GM19099 (cell line): ENCODE results near the gene NUDT22.
A peak's percentile ranks its signal among the peaks of the same experiment; 100 is the strongest.

Source experiments
- POLR2A ChIP-seq: IDR thresholded peaks from 3 replicates; pipeline ENCODE4 v1.6.1; 2011; ENCODE audit warnings: low read depth; ENCODE audit not compliant: insufficient read length; ENCODE audit errors: extremely low read depth

NUDT22 gene

DNA sequence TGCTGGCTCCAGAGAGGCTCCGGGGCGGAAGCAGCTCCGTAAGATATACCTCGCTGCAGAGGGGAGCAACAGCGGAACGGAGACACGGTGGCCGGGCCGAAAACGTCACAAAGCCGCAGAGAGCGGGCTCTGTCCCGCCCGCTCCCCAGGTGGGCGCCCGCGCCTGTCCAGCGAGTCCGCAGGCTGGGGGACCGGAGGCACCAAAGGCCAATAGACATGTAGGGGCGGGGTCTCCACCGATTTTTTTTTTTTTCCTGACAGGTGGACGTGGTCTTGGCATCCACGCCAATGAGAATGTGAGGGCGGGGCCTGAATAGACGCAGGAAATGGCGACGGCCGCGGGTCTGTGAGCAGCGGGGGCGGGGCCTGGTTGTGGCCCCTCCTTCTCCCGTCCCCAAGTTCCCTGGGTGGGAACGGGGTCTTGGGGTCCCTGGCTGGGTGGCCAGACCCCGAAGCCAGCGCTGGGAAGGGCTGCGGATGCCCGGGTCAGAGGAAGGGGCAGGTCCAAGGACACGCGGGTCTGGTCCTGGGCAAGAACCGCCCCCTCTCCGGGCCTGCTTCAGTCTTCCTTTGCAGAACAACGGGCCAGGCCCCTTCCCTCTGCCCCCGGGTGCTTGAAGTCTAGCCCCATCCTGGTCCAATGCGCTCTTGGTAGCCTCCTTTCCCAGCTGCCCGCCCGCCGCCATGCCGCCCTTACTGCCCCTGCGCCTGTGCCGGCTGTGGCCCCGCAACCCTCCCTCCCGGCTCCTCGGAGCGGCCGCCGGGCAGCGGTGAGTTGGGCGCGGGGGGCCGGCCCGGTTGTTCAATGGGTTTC is 4.3 kb downstream of the NUDT22 start, which contains the start of gene DNAJC4:
DNAJC4 (plus strand) TSS at position 378 of the 814 bp plus-strand sequence; CDS start at position 685, 307 bp downstream.
- TF ChIP-seq POLR2A, result peak; percentile 67

DNA sequence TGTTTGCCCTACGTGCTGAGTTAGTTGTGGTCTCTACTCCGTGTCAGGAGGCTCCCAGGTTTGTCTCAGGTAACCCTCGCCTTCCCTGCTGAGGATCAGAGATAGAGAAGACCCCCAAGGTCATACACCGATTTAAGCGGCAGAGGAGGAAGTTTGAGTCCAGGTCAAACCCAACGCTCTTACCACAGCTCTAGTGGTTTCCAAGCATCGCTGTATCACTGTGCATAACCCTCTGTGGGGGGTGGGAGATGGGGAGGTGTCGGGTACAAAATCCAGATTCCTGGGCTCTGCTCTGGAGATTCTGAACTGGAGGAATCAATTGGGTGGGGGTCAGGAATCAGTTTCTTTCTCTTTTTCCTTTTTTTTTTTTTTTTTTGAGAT is 4.9 kb downstream of the NUDT22 start:
- no peak for TF ChIP-seq POLR2A

DNA sequence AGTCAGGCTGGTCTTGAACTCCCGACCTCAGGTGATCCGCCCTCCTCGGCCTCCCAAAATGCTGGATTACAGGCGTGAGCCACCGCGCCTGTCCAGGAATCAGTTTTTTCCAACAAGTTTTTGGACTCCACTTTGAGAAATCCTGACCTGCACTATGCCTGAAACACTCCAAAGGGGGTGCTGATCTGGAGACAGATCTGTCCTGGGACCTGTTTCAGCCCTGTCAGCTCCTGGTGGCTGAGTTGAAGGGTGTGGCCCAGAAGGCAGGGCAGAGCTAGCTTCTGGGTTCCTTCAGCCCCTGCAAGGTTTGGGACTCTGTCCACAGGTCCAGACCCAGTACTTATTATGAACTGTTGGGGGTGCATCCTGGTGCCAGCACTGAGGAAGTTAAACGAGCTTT is 5.5 kb downstream of the NUDT22 start:
- no peak for TF ChIP-seq POLR2A

DNA sequence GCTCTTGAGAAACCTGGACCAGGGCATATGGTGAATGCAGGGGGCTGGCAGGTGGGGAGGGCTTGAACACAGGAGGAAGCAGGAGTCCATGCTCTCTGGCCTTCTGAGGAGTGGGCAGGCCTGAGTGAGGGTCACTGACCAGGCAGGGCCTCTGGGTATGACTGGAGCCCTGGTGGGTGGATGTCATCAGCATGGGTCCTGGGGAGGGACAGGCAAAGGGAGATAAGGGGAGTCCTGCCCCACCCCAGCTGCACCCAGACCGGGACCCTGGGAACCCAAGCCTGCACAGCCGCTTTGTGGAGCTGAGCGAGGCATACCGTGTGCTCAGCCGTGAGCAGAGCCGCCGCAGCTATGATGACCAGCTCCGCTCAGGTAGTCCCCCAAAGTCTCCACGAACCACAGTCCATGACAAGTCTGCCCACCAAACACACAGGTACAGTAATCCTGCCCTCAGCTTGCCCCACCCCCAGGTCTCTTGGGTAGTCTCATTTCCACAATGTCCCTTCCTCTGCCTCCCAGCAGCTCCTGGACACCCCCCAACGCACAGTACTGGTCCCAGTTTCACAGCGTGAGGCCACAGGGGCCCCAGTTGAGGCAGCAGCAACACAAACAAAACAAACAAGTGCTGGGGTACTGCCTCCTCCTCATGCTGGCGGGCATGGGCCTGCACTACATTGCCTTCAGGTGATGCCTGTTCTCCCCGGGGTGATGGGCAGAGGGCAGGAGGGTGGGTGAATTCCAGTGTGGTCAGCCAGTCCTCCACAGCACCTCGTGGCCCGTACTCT is 6.3 kb downstream of the NUDT22 start:
- no peak for TF ChIP-seq POLR2A

DNA sequence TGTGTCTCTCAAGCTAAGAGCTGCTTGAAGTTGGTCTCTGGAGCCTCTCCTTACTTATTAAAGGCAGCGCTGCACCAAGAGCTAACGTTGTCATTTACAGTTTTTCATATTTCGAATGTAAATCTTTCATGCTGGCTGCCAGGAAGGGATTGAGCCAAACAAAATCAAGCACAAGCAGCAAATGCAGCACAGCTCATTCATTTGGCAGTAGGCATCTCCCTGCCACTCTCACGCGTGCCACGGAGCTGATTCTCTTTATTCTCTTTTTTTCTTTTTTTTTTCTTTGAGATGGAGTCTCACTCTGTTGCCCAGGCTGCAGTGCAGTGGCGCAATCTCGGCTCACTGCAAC is 6.9 kb downstream of the NUDT22 start:
- TF ChIP-seq POLR2A, result no peak

DNA sequence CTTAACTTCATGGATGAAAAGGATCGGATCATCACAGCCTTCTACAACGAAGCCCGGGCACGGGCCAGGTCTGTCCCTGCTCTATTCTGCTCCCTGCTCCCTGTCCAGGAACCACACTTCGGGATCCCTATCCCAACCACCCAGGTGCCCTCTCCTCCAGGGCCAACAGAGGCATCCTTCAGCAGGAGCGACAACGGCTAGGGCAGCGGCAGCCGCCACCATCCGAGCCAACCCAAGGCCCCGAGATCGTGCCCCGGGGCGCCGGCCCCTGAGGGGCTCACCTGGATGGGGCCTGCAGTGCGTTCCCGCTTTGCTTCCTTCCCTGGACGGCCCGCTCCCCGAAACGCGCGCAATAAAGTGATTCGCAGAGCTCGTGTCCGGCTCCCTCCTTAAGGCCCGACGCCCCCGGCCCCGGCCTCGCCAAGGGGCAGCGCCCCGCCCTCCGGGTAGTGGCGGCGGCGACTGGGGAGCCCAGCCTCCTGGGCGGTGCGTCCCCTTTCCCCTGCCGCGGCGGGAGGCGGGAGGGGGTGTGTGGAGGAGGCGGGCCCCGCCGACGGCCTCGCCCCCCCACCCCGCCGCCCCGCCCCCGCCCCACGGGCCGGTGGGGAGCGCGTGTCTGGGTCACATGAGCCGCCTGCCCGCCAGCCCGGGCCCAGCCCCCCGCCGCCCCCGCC is 8.0 kb downstream of the NUDT22 start, which contains the start of gene VEGFB:
VEGFB (plus strand) TSS at position 672 of the 674 bp plus-strand sequence. CDS start 250 bp downstream, outside the sequence.
- no peak for TF ChIP-seq POLR2A

DNA sequence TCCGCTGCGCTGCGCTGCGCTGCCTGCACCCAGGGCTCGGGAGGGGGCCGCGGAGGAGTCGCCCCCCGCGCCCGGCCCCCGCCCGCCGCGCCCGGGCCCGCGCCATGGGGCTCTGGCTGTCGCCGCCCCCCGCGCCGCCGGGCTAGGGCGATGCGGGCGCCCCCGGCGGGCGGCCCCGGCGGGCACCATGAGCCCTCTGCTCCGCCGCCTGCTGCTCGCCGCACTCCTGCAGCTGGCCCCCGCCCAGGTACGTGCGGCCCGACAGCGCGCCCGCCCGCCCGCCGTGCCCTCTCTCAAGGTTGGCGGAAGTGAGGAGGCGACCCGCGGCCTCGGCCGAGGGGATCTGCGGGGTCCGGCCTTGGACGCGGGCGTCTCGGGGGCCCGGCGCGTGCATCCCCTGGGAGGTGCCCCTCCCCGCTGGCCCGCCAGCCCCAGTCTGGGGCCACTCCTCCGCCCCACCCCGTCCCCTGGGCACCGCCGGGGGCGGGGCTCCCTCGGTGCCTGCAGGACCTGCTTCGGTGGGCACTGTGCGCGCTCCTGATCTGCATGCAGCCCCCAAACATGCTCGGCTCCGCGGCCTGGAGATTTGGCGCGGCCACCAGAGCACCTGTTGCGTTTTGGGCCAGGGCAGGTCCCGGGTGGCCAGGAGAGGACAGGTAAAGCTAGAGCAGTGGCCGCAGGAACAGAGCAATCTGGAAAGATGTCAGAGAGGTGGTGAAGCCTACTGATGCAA is 8.7 kb downstream of the NUDT22 start:
- TF ChIP-seq POLR2A, result peak; percentile 40

DNA sequence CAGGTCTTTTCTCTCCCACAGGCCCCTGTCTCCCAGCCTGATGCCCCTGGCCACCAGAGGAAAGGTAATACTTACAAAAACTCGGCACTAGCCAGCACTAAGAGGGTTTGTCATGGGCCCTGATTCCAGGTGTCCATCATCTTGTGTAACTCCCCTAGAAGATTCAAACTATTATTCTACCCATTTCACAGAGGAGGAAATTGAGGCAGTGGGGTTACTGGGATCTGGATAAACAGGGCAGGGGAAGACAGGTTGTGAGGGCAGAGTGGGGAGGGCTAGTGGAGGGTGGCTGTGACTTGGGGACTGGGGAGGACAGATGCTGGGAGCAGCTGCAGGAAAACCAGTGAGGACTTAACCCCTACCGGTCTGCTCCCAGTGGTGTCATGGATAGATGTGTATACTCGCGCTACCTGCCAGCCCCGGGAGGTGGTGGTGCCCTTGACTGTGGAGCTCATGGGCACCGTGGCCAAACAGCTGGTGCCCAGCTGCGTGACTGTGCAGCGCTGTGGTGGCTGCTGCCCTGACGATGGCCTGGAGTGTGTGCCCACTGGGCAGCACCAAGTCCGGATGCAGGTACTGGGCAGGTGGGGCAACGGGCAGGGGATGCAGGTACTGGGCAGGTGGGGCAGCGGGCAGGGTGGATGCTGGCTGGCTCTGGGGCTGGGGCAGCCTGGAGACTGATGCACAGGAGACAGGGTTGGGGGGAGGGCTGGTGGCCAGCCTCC is 9.5 kb downstream of the NUDT22 start:
- no peak for TF ChIP-seq POLR2A

DNA sequence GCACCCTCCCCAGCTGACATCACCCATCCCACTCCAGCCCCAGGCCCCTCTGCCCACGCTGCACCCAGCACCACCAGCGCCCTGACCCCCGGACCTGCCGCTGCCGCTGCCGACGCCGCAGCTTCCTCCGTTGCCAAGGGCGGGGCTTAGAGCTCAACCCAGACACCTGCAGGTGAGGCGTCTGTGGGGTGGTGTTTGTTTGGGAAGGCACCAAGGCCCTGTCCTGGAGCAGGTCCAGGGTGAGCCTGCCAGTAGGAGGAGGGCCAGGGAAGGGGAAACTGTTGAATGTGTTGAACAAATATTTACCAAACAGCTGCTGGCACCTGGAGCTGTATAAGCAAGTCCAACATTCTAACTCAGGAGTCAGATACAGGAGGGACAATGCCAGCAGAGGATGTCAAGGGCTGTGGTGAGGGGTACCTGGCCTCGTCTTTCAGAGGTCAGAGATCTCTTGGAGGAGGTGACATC is 11.4 kb downstream of the NUDT22 start:
- TF ChIP-seq POLR2A, result no peak

DNA sequence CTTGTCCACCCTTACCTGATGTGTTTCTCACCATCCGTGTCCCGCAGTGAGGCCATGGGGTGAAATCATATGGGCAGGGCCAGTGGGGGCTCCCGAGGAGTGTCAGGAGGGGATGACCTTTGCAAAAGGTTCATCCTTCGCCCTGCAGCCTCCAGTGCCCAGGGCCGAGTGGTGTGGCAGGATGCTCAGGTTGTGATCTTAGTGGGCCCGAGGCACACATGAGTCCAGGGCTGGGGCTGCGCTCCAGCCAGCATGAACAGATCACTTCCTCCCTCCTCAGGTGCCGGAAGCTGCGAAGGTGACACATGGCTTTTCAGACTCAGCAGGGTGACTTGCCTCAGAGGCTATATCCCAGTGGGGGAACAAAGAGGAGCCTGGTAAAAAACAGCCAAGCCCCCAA is 12.0 kb downstream of the NUDT22 start:
- TF ChIP-seq POLR2A, result no peak

DNA sequence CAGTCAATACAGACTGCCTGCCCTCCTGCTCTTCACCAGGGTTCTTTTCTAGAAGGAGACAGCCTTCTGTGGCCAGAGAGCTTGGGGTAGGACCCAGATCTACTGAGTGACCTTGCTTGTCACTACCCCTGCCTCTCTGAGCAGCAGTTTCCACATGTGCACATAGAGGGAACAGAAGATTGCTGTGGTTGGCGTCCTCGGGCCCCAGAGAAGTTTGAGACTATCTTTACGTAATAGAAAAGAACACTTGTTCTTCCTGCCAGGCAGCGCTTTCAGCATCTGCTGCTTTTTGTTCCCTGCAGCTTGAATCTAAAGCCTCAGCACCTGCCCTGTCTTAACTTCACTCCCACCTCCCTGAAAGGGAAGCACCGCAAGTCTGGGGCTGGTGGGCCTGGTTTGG is 12.9 kb downstream of the NUDT22 start:
- no peak for TF ChIP-seq POLR2A

DNA sequence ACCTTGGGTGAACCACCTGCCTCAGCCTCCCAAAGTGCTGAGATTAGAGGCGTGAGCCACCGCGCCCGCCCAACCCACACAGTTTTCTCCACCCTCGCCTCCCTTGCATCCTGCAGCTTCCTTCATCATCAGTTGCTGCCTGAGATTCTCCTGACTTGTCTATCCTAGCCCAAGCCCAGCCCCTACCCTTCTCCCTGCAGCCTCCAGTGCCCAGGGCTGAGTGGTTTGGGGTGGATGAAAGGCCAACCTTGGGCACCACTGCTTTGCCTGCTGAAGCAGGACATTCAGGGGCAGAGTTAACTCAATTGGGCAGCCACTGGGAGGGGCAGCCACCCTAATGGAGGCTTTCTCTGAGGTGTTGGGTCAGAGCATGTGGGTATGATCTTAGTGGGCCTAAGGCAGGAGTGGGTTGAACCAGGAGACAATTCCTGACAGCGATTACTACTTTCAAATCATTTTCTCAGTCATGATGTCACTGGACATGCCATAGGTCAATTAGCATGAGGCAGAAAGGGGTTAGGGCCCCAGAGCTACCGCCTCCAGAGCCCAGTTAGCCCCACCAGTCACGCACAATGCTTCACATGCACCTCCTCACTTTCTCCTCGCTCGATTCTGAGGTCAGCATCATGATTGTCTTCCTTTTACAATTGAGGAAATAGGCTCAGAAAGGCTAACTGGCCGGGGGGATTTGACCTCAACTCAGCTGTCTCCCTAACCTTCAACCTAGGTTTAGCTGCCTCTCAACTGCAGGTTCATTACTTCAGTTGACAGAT is 13.8 kb downstream of the NUDT22 start:
- no peak for TF ChIP-seq POLR2A
